GM19397 (cell line): ENCODE data around the gene TUBA1B.
A peak's percentile ranks its signal among the peaks of the same experiment; 100 is the strongest.
"Not testable (repeated sequence)": the region's sequence is repeated elsewhere in the genome, so short reads cannot be mapped to it uniquely, and the experiment has no call there.

Experiments used
- ATAC-seq: cut with Tn5 transposase; IDR thresholded peaks from one replicate; pipeline ENCODE4 v1.9.1; 2021; ENCODE audit warnings: mild to moderate bottlenecking, moderate library complexity; ENCODE audit not compliant: unreplicated experiment

The TUBA1B gene

GRCh38 chr12:49131051-49131893 lies at the start of gene TUBA1B:
TSS of gene TUBA1B (minus strand) at chr12:49131395. CDS start at chr12:49131300, 95 bp downstream.
- peak; percentile 75 for ATAC-seq

GRCh38 chr12:49174218-49174617 lies 43.0 kb upstream of the TUBA1B start:
- ATAC-seq, result no peak

GRCh38 chr12:49170924-49171323 lies 39.7 kb upstream of the TUBA1B start:
- ATAC-seq, result no peak

- no peak for ATAC-seq
Observed at GRCh38 chr12:49165114-49165513, 33.9 kb upstream of the TUBA1B start.

- ATAC-seq, result not testable (repeated sequence)
Observed at GRCh38 chr12:49161901-49162300, 30.7 kb upstream of the TUBA1B start.

GRCh38 chr12:49161092-49161795 lies 30.0 kb upstream of the TUBA1B start:
- ATAC-seq, result no peak

- no peak for ATAC-seq
Observed at GRCh38 chr12:49160399-49160798, 29.2 kb upstream of the TUBA1B start.

- ATAC-seq, result no peak
Observed at GRCh38 chr12:49154221-49154620, 23.0 kb upstream of the TUBA1B start.

- no peak for ATAC-seq
Observed at GRCh38 chr12:49147384-49147783, 16.2 kb upstream of the TUBA1B start.

GRCh38 chr12:49146406-49146805 lies 15.2 kb upstream of the TUBA1B start:
- ATAC-seq, result no peak

GRCh38 chr12:49144384-49144783 lies 13.2 kb upstream of the TUBA1B start:
- no peak for ATAC-seq

GRCh38 chr12:49138999-49139398 lies 7.8 kb upstream of the TUBA1B start:
- no peak for ATAC-seq

- no peak for ATAC-seq
Observed at GRCh38 chr12:49138587-49138986, 7.4 kb upstream of the TUBA1B start.

- ATAC-seq, result no peak
Observed at GRCh38 chr12:49137476-49137875, 6.3 kb upstream of the TUBA1B start.

GRCh38 chr12:49136997-49137396 lies 5.8 kb upstream of the TUBA1B start:
- not testable (repeated sequence) for ATAC-seq

- ATAC-seq, result no peak
Observed at GRCh38 chr12:49133590-49133989, 2.4 kb upstream of the TUBA1B start.

- no peak for ATAC-seq
Observed at GRCh38 chr12:49133014-49133413, 1.8 kb upstream of the TUBA1B start.

GRCh38 chr12:49131894-49132461 lies 783 bp upstream of the TUBA1B start:
- no peak for ATAC-seq

- peak; percentile 45 for ATAC-seq
Observed at GRCh38 chr12:49130151-49131050, 794 bp downstream of the TUBA1B start.

- no peak for ATAC-seq
Observed at GRCh38 chr12:49129332-49130150, 1.7 kb downstream of the TUBA1B start.
